K562 (cell line): ENCODE results near the gene SLC20A1. TPM values are rescaled to one million over a fixed set of nuclear protein-coding genes. Genes with fewer than 3 reads are reported as not detected.

Experiments used
- AFF4 ChIP-seq: sonication (generic); formaldehyde crosslinking; IDR thresholded peaks from 2 replicates; pipeline ENCODE4 v1.8.0; 2023; ENCODE audit warnings: mild to moderate bottlenecking, missing genetic modification reagents
- CHAMP1 ChIP-seq: fragments of 450-650 bp; IDR thresholded peaks from 2 replicates; pipeline ENCODE4 v1.6.1; 2016; ENCODE audit warnings: mild to moderate bottlenecking
- CHD2 ChIP-seq: IDR thresholded peaks from 2 replicates; pipeline ENCODE4 v1.6.1; 2011; ENCODE audit warnings: low read depth, low read length
- E2F5 ChIP-seq: sonication (generic); formaldehyde crosslinking; IDR thresholded peaks from 2 replicates; pipeline ENCODE4 v1.8.0; 2022; ENCODE audit warnings: mild to moderate bottlenecking, missing genetic modification reagents
- FOXP1 ChIP-seq: sonication (generic); formaldehyde crosslinking; IDR thresholded peaks from 2 replicates; pipeline ENCODE4 v1.8.0; 2022; ENCODE audit warnings: mild to moderate bottlenecking, missing genetic modification reagents
- RAD51 ChIP-seq: fragments of 450-650 bp; IDR thresholded peaks from 2 replicates; pipeline ENCODE4 v1.7.1; 2016; ENCODE audit warnings: low read depth, mild to moderate bottlenecking, borderline replicate concordance
- SIX5 ChIP-seq, 2 experiments: IDR thresholded peaks; 2 replicates each; pipeline ENCODE4 v1.6.1; 2011; ENCODE audit warnings: low read length in 2 of 2, borderline replicate concordance in 1 of 2, low read depth in 1 of 2, mild to moderate bottlenecking in 1 of 2, moderate library complexity in 1 of 2; ENCODE audit not compliant: insufficient read depth in 1 of 2
- SOX6 ChIP-seq: fragments of 450-650 bp; IDR thresholded peaks from 2 replicates; pipeline ENCODE4 v1.6.1; 2014; ENCODE audit warnings: mild to moderate bottlenecking
- THAP12 ChIP-seq: fragments of 250-450 bp; sonication (Bioruptor Pico); IDR thresholded peaks from 2 replicates; pipeline ENCODE4 v1.9.0; 2021; ENCODE audit warnings: mild to moderate bottlenecking, inconsistent platforms
- ZMIZ1 ChIP-seq, 2 experiments: fragments of 150-350 bp in 1 of 2; IDR thresholded peaks; 2 replicates each; pipeline ENCODE4 v1.6.1; 2012 to 2016; ENCODE audit warnings: low read depth in 2 of 2, low read length in 2 of 2, mild to moderate bottlenecking in 1 of 2, moderate library complexity in 1 of 2
- ZNF133 ChIP-seq: fragments of 250-450 bp; sonication (Bioruptor Pico); IDR thresholded peaks from 2 replicates; pipeline ENCODE4 v1.4.0; 2020; ENCODE audit warnings: mild to moderate bottlenecking
- polyA plus RNA-seq, 8 experiments: library from polyadenylated mRNA; depleted of rRNA in 4 of 8; stranded (reverse) in 5 of 8; unstranded in 3 of 8; fragments of >200 nt; fragmentation: Nextera tagmentation in 2 of 8; fragmentation: Illumina TruSeq in 1 of 8; extraction: Ambion mirVana in 2 of 8; extraction: Trizol in 1 of 8; gene quantifications; 2 replicates each; pipeline versions ENCODE4 v1.2.1 to v1.2.3, GENCODE V29; 2011 to 2014; ENCODE audit warnings: inconsistent platforms in 1 of 8, missing spikeins in 1 of 8
- total RNA-seq, 7 experiments: library from RNA; depleted of rRNA in 6 of 7; stranded (reverse); fragments of >200 nt in 6 of 7; fragmentation: Illumina TruSeq in 2 of 7; extraction: Trizol in 2 of 7; gene quantifications; 2 replicates each; pipeline versions ENCODE4 v1.2.1 to v1.2.3, GENCODE V29; 2011 to 2021; ENCODE audit warnings: low replicate concordance in 1 of 7

The SLC20A1 gene
- total and polyA plus RNA-seq, 9 of the 15 experiments (the other 6 are each of a cell fraction or from before 2014, with no cell fraction given) = 53.8 to 150 (median 74.7) TPM

- TF ChIP-seq SOX6 (no peak), CHD2 (no peak), E2F5 (CRISPR knock-in tag) (no peak), ZMIZ1 (IDR thresholded peaks at IDR 0.05; ENCODE audit: low read depth in 2 of 2, low read length in 2 of 2) (no peak), CHAMP1 (no peak), ZNF133 (CRISPR knock-in tag) (no peak), AFF4 (CRISPR knock-in tag) (no peak), THAP12 (CRISPR knock-in tag) (no peak), SIX5 (IDR thresholded peaks at IDR 0.05; ENCODE audit: borderline replicate concordance in 1 of 2, insufficient read depth in 1 of 2, low read depth in 1 of 2, low read length in 2 of 2) (no peak), FOXP1 (CRISPR knock-in tag) (no peak), RAD51 (no peak)
These were observed 1.3 kb downstream of the SLC20A1 start (continued) for GRCh38 chr2:112646791-112647689.
